BE2C (cell line): Measurements from ENCODE around the gene MIAT.

ENCODE experiments used
- DNase-seq: peaks from one replicate; pipeline ENCODE4 v3.0.0-alpha.2; 2020
- H3K27me3 ChIP-seq: fragments of 250-450 bp; sonication (Bioruptor Pico); 2 replicates; pipeline ENCODE4 v1.5.1; 2020; ENCODE audit warnings: mild to moderate bottlenecking
- H3K36me3 ChIP-seq: fragments of 250-450 bp; sonication (Bioruptor Pico); 2 replicates; pipeline ENCODE4 v1.5.1; 2020; ENCODE audit warnings: mild to moderate bottlenecking
- H3K4me1 ChIP-seq: fragments of 250-450 bp; sonication (Bioruptor Pico); 2 replicates; pipeline ENCODE4 v1.5.1; 2020
- H3K4me3 ChIP-seq: 2 replicates; pipeline ENCODE4 v1.5.1; 2011; ENCODE audit warnings: low read depth, low read length
- H3K9me3 ChIP-seq: fragments of 250-450 bp; sonication (Bioruptor Pico); 2 replicates; pipeline ENCODE4 v1.5.1; 2020
- TF ChIP-seq, protein P1 (sequence below): IDR thresholded peaks from 2 replicates; pipeline ENCODE4 v1.5.1; 2012; ENCODE audit warnings: mild to moderate bottlenecking, low read depth, low read length

MIAT gene

DNA sequence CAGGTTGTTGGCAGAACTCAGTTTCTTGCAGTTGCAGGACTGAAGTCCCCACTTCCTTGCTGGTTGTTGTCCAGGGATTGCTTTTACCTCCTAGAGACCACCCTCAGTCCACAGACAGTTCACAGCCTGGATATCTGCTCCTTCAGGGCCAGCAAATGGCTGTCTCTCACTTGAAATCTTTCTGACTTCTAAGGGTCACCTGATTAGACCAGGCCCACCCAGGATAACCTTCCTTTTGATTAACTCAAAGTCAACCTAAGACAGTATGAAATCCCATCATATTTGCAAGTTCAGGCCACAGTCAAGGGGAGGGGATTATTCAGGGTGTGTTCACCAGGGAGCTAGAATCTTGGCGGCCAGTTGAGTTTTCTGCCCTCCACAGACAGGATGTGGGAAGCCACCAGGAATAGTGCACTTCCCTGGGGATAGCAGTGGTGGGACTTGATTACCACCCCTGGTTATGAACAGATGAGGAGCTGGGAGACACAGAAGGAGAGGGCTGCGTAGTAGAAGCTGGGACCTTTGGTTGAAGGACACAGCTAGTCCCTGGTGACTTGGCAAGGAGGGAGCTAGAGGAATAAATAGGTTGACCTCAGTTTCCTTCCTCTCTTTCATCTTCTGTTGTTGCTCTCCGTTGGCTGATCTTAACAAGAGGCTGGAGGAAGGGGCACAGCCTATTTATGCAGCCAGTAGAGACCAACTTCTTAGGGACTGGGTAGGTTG, 33.4 kb downstream of the MIAT start:
- Histone ChIP-seq H3K27me3 (no peaks in the 10 kb centered on the region), H3K36me3 (no peaks in the 10 kb centered on the region), H3K4me1 (no peaks in the 10 kb centered on the region), H3K4me3 (no peak overlapping the region), H3K9me3 (no peaks in the 10 kb centered on the region)
- TF ChIP-seq, protein P1, sequence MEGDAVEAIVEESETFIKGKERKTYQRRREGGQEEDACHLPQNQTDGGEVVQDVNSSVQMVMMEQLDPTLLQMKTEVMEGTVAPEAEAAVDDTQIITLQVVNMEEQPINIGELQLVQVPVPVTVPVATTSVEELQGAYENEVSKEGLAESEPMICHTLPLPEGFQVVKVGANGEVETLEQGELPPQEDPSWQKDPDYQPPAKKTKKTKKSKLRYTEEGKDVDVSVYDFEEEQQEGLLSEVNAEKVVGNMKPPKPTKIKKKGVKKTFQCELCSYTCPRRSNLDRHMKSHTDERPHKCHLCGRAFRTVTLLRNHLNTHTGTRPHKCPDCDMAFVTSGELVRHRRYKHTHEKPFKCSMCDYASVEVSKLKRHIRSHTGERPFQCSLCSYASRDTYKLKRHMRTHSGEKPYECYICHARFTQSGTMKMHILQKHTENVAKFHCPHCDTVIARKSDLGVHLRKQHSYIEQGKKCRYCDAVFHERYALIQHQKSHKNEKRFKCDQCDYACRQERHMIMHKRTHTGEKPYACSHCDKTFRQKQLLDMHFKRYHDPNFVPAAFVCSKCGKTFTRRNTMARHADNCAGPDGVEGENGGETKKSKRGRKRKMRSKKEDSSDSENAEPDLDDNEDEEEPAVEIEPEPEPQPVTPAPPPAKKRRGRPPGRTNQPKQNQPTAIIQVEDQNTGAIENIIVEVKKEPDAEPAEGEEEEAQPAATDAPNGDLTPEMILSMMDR, result no peak
- no peak for DNase-seq

GRCh38 chr22:26691377-26691716, 34.0 kb downstream of the MIAT start:
- Histone ChIP-seq H3K4me3 (no peak overlapping the region), H3K27me3 (no peaks in the 10 kb centered on the region), H3K4me1 (no peaks in the 10 kb centered on the region), H3K9me3 (no peaks in the 10 kb centered on the region), H3K36me3 (no peaks in the 10 kb centered on the region)
- no peak for DNase-seq
- TF ChIP-seq, protein P1, result no peak

GRCh38 chr22:26692215-26692614, 34.8 kb downstream of the MIAT start:
- TF ChIP-seq, protein P1, result no peak
- no peaks in the 10 kb centered on the region for H3K4me1 ChIP-seq

DNA sequence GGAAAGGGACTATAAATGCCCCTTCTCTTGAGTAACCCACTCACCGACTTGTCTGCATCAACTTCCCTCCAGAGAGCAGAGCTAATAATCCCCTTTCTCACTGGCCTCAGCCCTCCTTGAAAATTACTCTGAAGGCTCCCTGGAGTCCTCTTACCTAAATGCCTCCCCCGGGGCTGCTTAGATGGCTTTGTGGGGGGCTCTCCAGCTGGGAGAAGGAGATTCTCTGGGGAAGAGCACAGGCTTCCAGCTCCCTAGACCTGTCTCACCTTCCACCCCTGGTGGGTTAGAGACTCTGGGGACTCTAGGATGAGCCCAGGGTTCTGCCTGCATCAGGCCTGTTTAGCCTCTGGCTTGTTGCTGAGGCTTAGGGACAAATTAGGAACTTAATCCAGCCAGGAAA, 39.8 kb downstream of the MIAT start:
- Histone ChIP-seq H3K9me3 (no peaks in the 10 kb centered on the region; the same call in 1 of the 2 replicates), H3K36me3 (peaks cover 8% of the 10 kb centered on the region), H3K4me3 (no peak overlapping the region), H3K4me1 (no peaks in the 10 kb centered on the region), H3K27me3 (no peaks in the 10 kb centered on the region)
- DNase-seq, result no peak
- TF ChIP-seq, protein P1, result no peak

More at GRCh38 chr22:26692215-26692614, 34.8 kb downstream of the MIAT start:
- no peaks in the 10 kb centered on the region for H3K9me3 ChIP-seq
- no peak for DNase-seq
- H3K27me3 ChIP-seq, result no peaks in the 10 kb centered on the region
- H3K36me3 ChIP-seq, result no peaks in the 10 kb centered on the region
- H3K4me3 ChIP-seq, result no peak overlapping the region

GRCh38 chr22:26700462-26700861, 43.1 kb downstream of the MIAT start:
- H3K9me3 ChIP-seq, result no peaks in the 10 kb centered on the region; the same call in 1 of the 2 replicates
- peaks cover 8% of the 10 kb centered on the region for H3K36me3 ChIP-seq
- no peak for DNase-seq
- TF ChIP-seq, protein P1, result no peak
- H3K4me3 ChIP-seq, result no peak overlapping the region
- H3K4me1 ChIP-seq, result no peaks in the 10 kb centered on the region
- no peaks in the 10 kb centered on the region for H3K27me3 ChIP-seq

GRCh38 chr22:26700886-26701285, 43.5 kb downstream of the MIAT start:
- H3K4me3 ChIP-seq, result no peak overlapping the region
- H3K9me3 ChIP-seq, result no peaks in the 10 kb centered on the region; the same call in 1 of the 2 replicates
- TF ChIP-seq, protein P1, result no peak
- H3K4me1 ChIP-seq, result no peaks in the 10 kb centered on the region
- H3K27me3 ChIP-seq, result no peaks in the 10 kb centered on the region
- peaks cover 8% of the 10 kb centered on the region for H3K36me3 ChIP-seq
- DNase-seq, result no peak
